Measurements from ENCODE around the gene ZBTB20. TPM values are rescaled to one million over a fixed set of nuclear protein-coding genes. Genes with fewer than 3 reads are reported as not detected.

Gene ZBTB20
- total and polyA plus RNA-seq, 4 donors = 0.88 to 83.2 (median 20.4) TPM

DNA sequence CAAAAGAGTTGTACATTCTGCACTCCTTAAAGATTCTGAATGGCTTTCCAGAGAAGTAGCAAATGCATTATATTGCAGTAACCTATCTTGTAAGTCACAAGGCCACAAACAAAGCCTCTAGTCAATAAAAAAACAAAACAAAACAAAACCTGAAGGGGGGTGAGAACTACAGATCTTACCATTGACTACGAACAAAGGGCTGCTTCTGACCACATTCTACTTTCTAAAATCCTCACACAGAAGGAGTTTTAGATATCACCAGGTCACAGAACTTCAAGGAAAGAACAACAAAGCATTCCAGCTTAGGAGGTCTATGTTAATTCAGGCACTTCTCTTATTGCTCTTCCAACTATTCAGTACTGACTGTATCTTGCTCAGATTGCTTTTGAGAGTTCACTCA, 343.0 kb downstream of the ZBTB20 start:
- Histone ChIP-seq H3K9ac (ENCODE audit: low read depth in 1 of 2, low read length in 2 of 2) (no peak overlapping the region), H3K4me3 (ENCODE audit: low read depth in 1 of 3, low read length in 3 of 3) (no peak overlapping the region), H3K36me3 (ENCODE audit: control insufficient read depth in 4 of 4, insufficient read depth in 3 of 4, low read depth in 1 of 4, low read length in 3 of 4) (peaks cover 0 to 8% (median under 1%) of the 10 kb centered on the region in 4 donors), H3K4me1 (ENCODE audit: control insufficient read depth in 4 of 4, insufficient read depth in 4 of 4, low read length in 3 of 4) (no peaks in the 10 kb centered on the region), H3K27ac (ENCODE audit: low read depth in 1 of 2, low read length in 2 of 2) (no peak overlapping the region), H3K9me3 (ENCODE audit: control insufficient read depth in 4 of 4, low read length in 3 of 4) (no peaks in the 10 kb centered on the region), H3K27me3 (ENCODE audit: control insufficient read depth in 4 of 4, insufficient read depth in 4 of 4, low read length in 3 of 4) (no peaks in the 10 kb centered on the region)
- WGBS = 86% methylated on average over 1 of the region's 1 CpG
- TF ChIP-seq CTCF (IDR thresholded peaks at IDR 0.05; ENCODE audit: low read depth, low read length, missing input control) (no peak), REST (IDR thresholded peaks at IDR 0.05) (no peak), RAD21 (IDR thresholded peaks at IDR 0.05) (no peak), FOXA1 (IDR thresholded peaks at IDR 0.05) (no peak), HNF4A (conservative IDR thresholded peaks at IDR 0.05) (no peak), ATF3 (IDR thresholded peaks at IDR 0.05) (no peak), ZBTB33 (IDR thresholded peaks at IDR 0.05) (no peak), GABPA (IDR thresholded peaks at IDR 0.05 in 1 of 2, conservative IDR thresholded peaks at IDR 0.05 in 1 of 2) (no peak), FOXA2 (IDR thresholded peaks at IDR 0.05) (no peak), NR2F2 (IDR thresholded peaks at IDR 0.05) (no peak), RXRA (IDR thresholded peaks at IDR 0.05) (no peak)
- no peak for DNase-seq (ENCODE audit: low spot score)

GRCh38 chr3:114803042-114803695, 343.9 kb downstream of the ZBTB20 start:
- DNase-seq (ENCODE audit: low spot score) = no peak
- Histone ChIP-seq H3K4me1 (ENCODE audit: control insufficient read depth in 4 of 4, insufficient read depth in 4 of 4, low read length in 3 of 4) (no peaks in the 10 kb centered on the region), H3K27me3 (ENCODE audit: control insufficient read depth in 4 of 4, insufficient read depth in 4 of 4, low read length in 3 of 4) (no peaks in the 10 kb centered on the region), H3K36me3 (ENCODE audit: control insufficient read depth in 4 of 4, insufficient read depth in 3 of 4, low read depth in 1 of 4, low read length in 3 of 4) (peaks cover 0 to 8% (median 1%) of the 10 kb centered on the region in 4 donors), H3K9me3 (ENCODE audit: control insufficient read depth in 4 of 4, low read length in 3 of 4) (no peaks in the 10 kb centered on the region), H3K27ac (ENCODE audit: low read depth in 1 of 2, low read length in 2 of 2) (no peak overlapping the region), H3K9ac (ENCODE audit: low read depth in 1 of 2, low read length in 2 of 2) (no peak overlapping the region), H3K4me3 (ENCODE audit: low read depth in 1 of 3, low read length in 3 of 3) (no peak overlapping the region)
- WGBS = 88% methylated on average over 5 of the region's 5 CpGs
- TF ChIP-seq RAD21 (IDR thresholded peaks at IDR 0.05) (no peak), GABPA (IDR thresholded peaks at IDR 0.05 in 1 of 2, conservative IDR thresholded peaks at IDR 0.05 in 1 of 2) (no peak), REST (IDR thresholded peaks at IDR 0.05) (no peak), HNF4G (IDR thresholded peaks at IDR 0.05) (no peak), JUND (IDR thresholded peaks at IDR 0.05) (no peak), EGR1 (IDR thresholded peaks at IDR 0.05; ENCODE audit: low read depth in 2 of 2) (no peak), FOXA1 (IDR thresholded peaks at IDR 0.05) (no peak), ATF3 (IDR thresholded peaks at IDR 0.05) (no peak), YY1 (IDR thresholded peaks at IDR 0.05) (no peak), NR2F2 (IDR thresholded peaks at IDR 0.05) (no peak), CTCF (IDR thresholded peaks at IDR 0.05; ENCODE audit: low read depth, low read length, missing input control) (no peak), HNF4A (conservative IDR thresholded peaks at IDR 0.05) (no peak)
- TF ChIP-seq, protein P1, sequence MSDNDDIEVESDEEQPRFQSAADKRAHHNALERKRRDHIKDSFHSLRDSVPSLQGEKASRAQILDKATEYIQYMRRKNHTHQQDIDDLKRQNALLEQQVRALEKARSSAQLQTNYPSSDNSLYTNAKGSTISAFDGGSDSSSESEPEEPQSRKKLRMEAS (IDR thresholded peaks at IDR 0.05) = no peak

All from liver (tissue), 9 donors.